Coronary artery (tissue), 2 donors: ENCODE data around the gene DPP9.

Source experiments
- DNase-seq: peaks from one replicate; pipeline ENCODE4 v3.0.0-alpha.2; 2017; ENCODE audit warnings: low spot score
- H3K27ac ChIP-seq, 2 donors: fragments of 200-600 bp; sonication (generic); one replicate each; pipeline ENCODE4 v1.5.1; 2016 to 2019
- H3K4me3 ChIP-seq: fragments of 200-600 bp; sonication (generic); 2 replicates; pipeline ENCODE4 v1.5.1; 2016; ENCODE audit warnings: mild to moderate bottlenecking, moderate library complexity
- TF ChIP-seq, protein P1 (sequence below): fragments of 200-600 bp; sonication (generic); IDR thresholded peaks from one replicate; pipeline ENCODE4 v1.5.1; 2019; ENCODE audit warnings: antibody characterized with exemption

Gene DPP9

DNA sequence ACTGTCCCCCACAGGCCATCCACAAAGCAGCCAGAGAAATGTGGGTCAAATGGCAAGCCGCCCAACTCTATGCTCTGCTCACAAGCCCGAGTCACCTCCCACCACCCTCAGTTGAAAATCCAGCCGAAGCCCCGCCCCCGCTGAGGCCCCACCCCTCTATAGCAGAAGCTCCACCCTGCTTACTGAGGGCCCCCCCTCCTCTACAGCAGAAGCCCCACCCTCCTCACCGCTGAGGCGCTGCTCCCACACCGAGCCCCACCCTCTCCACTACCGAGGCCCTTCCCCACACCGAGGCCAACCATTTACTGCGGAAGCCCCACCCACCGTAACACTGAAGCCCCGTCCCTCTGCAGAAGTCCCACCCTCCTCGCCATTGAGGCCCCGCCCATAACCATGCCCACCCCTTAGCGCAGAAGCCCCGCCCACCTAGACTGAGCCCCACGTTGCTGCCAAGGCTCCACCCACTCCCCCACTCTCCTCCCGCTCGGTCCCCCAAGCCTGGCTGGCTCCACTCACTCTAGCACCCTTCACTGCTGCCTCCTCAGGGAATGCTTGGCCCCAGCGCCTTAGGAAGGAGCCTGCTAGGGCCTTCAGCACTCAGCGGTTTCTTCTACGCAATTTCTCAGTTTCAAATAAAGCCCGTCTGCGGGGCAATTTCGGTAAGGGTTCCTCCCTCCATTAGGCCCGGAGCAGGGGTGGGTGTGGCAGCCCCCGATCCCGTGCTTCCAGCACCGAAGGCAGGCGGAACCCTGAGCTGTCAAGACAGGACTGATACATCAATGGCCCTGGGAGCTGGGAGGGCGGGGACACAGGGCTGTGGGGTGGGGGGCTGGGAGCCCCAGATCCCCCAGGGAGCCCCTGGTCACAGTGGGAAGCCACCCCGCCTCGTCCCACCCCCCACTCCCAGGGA, 44.5 kb downstream of the DPP9 start:
- TF ChIP-seq, protein P1, sequence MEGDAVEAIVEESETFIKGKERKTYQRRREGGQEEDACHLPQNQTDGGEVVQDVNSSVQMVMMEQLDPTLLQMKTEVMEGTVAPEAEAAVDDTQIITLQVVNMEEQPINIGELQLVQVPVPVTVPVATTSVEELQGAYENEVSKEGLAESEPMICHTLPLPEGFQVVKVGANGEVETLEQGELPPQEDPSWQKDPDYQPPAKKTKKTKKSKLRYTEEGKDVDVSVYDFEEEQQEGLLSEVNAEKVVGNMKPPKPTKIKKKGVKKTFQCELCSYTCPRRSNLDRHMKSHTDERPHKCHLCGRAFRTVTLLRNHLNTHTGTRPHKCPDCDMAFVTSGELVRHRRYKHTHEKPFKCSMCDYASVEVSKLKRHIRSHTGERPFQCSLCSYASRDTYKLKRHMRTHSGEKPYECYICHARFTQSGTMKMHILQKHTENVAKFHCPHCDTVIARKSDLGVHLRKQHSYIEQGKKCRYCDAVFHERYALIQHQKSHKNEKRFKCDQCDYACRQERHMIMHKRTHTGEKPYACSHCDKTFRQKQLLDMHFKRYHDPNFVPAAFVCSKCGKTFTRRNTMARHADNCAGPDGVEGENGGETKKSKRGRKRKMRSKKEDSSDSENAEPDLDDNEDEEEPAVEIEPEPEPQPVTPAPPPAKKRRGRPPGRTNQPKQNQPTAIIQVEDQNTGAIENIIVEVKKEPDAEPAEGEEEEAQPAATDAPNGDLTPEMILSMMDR = no peak
- Histone ChIP-seq H3K27ac (no peak overlapping the region), H3K4me3 (no peak overlapping the region)
- no peak for DNase-seq

DNA sequence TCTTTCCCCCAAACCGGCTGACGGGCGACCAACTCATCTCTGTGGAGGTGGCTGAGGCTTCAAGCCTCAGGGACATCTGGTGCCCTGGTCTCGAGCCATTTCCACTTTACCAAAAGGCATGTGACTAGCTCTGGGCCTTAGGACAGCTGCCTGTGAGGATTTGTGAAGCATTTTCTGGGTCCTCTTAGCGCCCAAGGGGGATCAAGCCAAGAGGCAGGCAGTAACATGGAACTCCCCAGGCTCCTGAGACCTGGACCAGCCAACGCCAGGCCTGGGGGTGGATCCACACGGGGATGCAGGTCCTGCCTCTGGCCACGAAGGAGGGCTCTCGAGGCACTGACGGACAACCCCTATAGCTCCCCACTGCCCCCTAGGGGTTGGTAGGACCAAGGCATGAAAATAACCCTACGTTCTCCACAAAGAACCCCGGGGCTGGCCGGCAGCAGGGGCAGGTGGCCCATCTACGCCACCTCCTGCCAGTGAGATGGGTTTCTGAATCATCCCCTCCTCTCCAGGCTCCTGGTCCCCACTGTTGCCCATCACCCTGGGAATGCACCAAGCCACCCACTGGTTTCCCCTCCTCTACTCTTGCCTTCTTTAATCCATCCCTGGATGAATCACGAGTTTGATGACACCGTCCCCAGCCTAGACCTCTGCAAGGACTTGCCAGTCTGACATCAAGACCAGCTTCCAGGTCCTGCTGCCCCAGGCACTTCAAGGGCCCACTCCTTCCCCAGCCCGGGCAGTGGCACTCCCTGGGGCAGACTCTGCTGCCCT, 46.5 kb downstream of the DPP9 start:
- Histone ChIP-seq H3K27ac (no peak overlapping the region), H3K4me3 (no peak overlapping the region)
- DNase-seq = no peak
- TF ChIP-seq, protein P1 = no peak

DNA sequence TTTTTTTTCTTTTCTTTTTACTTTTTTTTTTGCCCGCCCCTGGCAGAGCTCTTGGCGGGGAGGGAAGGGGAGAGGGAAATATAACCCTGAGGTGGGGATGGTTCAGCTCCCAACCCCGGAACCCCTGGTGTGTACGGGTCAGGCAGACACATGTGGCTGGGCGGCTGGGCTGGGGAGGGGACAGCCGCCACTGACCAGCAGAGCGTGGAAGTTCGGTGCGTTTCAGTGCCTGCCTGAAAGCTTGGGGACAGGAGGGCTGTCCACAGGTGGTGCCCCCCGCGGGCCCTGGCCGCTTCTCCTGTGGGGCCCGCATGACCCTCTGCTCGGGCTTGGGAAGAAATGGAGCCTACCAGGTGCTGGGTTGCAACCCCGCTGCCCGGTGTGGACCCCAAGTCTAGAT, 48.3 kb downstream of the DPP9 start:
- Histone ChIP-seq H3K4me3 (no peak overlapping the region), H3K27ac (no peak overlapping the region)
- TF ChIP-seq, protein P1 = no peak
- DNase-seq = no peak

DNA sequence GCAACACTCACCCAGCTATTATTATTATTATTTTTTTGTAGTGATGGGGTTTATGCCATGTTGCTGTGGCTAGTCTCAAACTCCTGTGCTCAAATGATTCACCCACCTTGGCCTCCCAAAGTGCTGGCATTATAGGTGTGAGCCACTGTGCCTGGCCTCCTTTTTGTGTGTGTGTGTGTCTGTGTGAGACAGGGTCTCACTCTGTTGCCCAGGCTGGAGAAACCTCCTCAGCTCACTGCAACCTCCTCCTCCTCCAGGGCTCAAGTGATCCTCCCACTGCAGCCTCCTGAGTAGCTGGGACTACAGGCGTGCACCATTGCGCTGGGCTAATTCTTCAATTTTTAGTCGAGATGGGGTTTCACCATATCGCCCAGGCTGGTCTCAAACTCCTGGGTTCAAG, 49.9 kb downstream of the DPP9 start:
- H3K27ac ChIP-seq = no peak overlapping the region
- TF ChIP-seq, protein P1 = no peak
- no peak for DNase-seq
- H3K4me3 ChIP-seq = no peak overlapping the region

DNA sequence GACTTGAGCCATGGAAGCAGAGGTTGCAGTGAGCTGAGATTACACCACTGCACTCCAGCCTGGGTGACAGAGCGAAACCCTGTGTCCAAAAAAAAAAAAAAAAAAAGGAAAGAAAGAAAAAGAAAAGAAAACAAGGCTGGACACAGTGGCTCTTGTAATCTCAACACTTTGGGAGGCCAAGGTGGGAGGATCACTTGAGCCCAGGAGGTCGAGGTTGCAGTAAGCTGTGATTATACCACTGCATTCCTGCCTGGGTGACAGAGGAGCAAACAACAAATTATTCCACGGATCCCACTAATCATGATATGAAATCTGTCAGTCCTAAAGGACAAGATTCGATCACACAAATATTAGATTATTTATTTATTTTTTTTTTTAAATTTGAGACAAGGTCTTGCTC, 50.4 kb downstream of the DPP9 start:
- TF ChIP-seq, protein P1 = no peak
- no peak overlapping the region for H3K4me3 ChIP-seq
- no peak for DNase-seq
- H3K27ac ChIP-seq = no peak overlapping the region

DNA sequence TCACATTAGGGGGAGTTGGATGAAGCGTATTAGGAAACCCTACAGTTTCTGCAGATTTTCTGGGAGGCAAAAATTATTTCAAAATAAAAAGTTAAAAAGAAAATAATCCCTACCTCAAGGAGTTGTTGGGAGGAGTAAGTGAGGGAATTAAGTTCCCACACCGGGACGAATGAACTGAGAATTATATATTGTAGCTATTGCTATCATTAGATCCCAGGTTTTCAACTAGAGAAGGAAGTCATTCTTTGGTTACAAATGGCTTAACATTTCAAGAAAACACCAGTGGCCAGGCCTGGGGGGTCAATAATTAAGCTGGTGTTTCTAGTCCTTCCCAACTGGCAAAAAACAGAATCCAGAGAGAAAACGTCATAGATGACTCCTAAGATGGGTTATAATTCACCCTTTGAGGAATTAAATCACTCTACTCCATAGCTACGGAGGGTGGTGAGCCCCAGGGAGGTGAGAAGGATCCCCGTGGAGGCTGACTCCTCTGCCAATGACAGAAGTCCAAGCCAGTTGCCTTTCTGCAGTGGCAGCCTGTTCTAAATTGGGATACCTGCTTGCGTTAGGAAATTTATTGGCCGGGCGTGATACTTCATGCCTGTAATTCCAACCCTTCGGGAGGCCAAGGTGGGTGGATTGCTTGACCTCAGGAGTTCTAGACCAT, 52.3 kb downstream of the DPP9 start:
- Histone ChIP-seq H3K4me3 (no peak overlapping the region), H3K27ac (peak overlapping the region in 1 of 2 donors; percentile 79)
- DNase-seq = no peak
- TF ChIP-seq, protein P1 = no peak
